GM12865 (cell line): ENCODE data around the gene RPS6KA1.
"Not testable (repeated sequence)": the region's sequence is repeated elsewhere in the genome, so short reads cannot be mapped to it uniquely, and the experiment has no call there.

Experiments used
- DNase-seq: peaks from one replicate; pipeline ENCODE4 v3.0.0; 2010; ENCODE audit warnings: low read depth
- H3K4me3 ChIP-seq: 2 replicates; pipeline ENCODE4 v1.5.1; 2011; ENCODE audit warnings: mild to moderate bottlenecking, low read depth, low read length, control low read depth
- CTCF ChIP-seq: IDR thresholded peaks from 2 replicates; pipeline ENCODE4 v1.5.1; 2011; ENCODE audit warnings: low read length, control low read depth, low read depth, inconsistent platforms; ENCODE audit not compliant: insufficient read depth; ENCODE audit errors: missing control alignments

Gene RPS6KA1

GRCh38 chr1:26498894-26499293 lies 30.7 kb upstream of the RPS6KA1 start:
- H3K4me3 ChIP-seq = no peak overlapping the region
- no peak for DNase-seq
- TF ChIP-seq CTCF = no peak

- peak overlapping the region; percentile 78 for H3K4me3 ChIP-seq
- no peak for TF ChIP-seq CTCF
- peak; percentile 94 for DNase-seq
These were observed 28.9 kb upstream of the RPS6KA1 start for GRCh38 chr1:26500488-26501175.

GRCh38 chr1:26510711-26511110 lies 18.9 kb upstream of the RPS6KA1 start:
- not testable (repeated sequence) for H3K4me3 ChIP-seq, DNase-seq

DNA sequence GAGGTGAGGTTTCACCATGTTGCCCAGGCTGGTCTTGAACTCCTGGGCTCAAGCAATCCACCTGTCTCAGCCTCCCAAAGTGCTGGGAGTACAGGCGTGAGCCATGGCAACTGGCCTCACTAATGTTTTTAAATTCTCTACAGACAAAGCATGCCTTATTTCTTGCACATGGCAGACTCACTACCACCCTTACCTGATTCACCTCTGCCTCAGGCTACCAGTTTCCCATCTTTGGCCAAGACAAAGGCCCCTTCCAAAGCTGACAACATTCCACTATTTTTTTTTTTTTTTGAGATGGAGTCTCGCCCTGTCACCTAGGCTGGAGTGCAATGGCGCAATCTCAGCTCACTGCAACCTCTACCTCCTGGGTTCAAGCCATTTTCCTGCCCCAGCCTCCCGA lies 13.7 kb upstream of the RPS6KA1 start:
- DNase-seq, H3K4me3 ChIP-seq: not testable (repeated sequence)

- DNase-seq = no peak
- TF ChIP-seq CTCF = no peak
- H3K4me3 ChIP-seq = no peak overlapping the region
These were observed 12.4 kb upstream of the RPS6KA1 start for GRCh38 chr1:26516987-26517765.

DNA sequence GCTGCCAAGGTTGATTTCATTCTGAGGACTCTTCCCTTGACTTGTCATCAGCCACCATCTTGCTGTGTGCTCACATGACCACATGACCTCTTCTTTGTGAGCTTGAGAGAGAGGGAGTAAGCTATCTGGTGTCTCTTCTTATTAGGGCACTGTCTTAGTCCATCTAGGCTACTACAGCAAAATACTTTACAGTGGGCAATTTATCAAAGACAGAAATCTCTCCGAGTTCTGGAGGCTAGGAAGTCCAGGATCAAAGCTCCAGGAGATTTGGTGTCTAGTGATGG lies 11.9 kb upstream of the RPS6KA1 start:
- H3K4me3 ChIP-seq = no peak overlapping the region
- no peak for TF ChIP-seq CTCF
- no peak for DNase-seq

GRCh38 chr1:26518355-26518754 lies 11.2 kb upstream of the RPS6KA1 start:
- no peak for DNase-seq
- H3K4me3 ChIP-seq = no peak overlapping the region
- no peak for TF ChIP-seq CTCF

DNA sequence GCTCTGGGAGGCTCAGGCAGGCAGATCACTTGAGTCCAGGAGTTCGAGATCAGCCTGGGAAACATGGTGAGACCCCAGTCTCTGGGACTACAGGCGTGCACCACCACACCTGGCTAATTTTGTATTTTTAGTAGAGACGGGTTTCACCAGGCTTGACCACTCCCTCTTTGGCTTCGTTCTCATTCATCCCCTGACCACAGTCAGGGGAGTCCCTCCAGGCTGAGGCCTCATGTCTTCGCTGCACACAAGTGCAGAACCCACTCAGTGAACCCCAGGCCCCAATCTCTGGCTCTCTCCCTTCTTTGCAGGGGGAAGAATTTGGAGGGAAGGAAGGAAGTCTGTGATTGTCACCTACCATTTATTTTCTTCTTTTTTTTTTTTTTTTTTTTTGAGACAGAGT lies 9.2 kb upstream of the RPS6KA1 start:
- DNase-seq = peak; percentile 45
- no peak overlapping the region for H3K4me3 ChIP-seq
- TF ChIP-seq CTCF = no peak
